ENCODE results near the gene NQO1.

GRCh38 chr16:69745232-69745612, 18.9 kb upstream of the NQO1 start:
- TF ChIP-seq POLR2A (IDR thresholded peaks at IDR 0.05): no peak
- TF ChIP-seq, protein P1, sequence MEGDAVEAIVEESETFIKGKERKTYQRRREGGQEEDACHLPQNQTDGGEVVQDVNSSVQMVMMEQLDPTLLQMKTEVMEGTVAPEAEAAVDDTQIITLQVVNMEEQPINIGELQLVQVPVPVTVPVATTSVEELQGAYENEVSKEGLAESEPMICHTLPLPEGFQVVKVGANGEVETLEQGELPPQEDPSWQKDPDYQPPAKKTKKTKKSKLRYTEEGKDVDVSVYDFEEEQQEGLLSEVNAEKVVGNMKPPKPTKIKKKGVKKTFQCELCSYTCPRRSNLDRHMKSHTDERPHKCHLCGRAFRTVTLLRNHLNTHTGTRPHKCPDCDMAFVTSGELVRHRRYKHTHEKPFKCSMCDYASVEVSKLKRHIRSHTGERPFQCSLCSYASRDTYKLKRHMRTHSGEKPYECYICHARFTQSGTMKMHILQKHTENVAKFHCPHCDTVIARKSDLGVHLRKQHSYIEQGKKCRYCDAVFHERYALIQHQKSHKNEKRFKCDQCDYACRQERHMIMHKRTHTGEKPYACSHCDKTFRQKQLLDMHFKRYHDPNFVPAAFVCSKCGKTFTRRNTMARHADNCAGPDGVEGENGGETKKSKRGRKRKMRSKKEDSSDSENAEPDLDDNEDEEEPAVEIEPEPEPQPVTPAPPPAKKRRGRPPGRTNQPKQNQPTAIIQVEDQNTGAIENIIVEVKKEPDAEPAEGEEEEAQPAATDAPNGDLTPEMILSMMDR (IDR thresholded peaks at IDR 0.05): no peak

All from sigmoid colon (tissue), 3 donors.